Measurements from ENCODE around the gene DALRD3. TPM values are rescaled to one million over a fixed set of nuclear protein-coding genes. Genes with fewer than 3 reads are reported as not detected.

DALRD3 gene
- total and polyA plus RNA-seq, 2 of the 8 experiments (the other 6 are each of a cell fraction or from before 2014, with no cell fraction given) = 30.4 to 86.5 TPM

GRCh38 chr3:48966367-48966766 is 52.0 kb downstream of the DALRD3 start (continued):
- TF ChIP-seq RFX5 (IDR thresholded peaks at IDR 0.05; ENCODE audit: borderline replicate concordance, low read depth, low read length) = no peak
- TF ChIP-seq NANOG (IDR thresholded peaks at IDR 0.05; ENCODE audit: insufficient read depth, low read depth, low read length, poor library complexity, severe bottlenecking) = no peak
- TF ChIP-seq EGR1 (IDR thresholded peaks at IDR 0.05; ENCODE audit: borderline replicate concordance, low read depth, low read length) = no peak
- no peak for TF ChIP-seq CTBP2 (IDR thresholded peaks at IDR 0.05; ENCODE audit: borderline replicate concordance, insufficient read depth, insufficient read length, low read length)
- TF ChIP-seq ZNF274 (IDR thresholded peaks at IDR 0.05; ENCODE audit: borderline replicate concordance, extremely low read depth, low read length) = no peak
- TF ChIP-seq CEBPB (IDR thresholded peaks at IDR 0.05; ENCODE audit: low read depth, low read length) = no peak
- no peak for TF ChIP-seq EZH2 (IDR thresholded peaks at IDR 0.05; ENCODE audit: low read depth, low read length, severe bottlenecking)
- TF ChIP-seq POU5F1 (IDR thresholded peaks at IDR 0.05; ENCODE audit: low read depth, low read length) = no peak
- TF ChIP-seq CREB1 (IDR thresholded peaks at IDR 0.05) = no peak

MicroRNAs within 50 kb of the gene (microRNA counts, 767-probe panel; counts per million panel counts)
- microRNA hsa-miR-191-5p (9,238 counts per million, percentile 98 among the panel's probes with 10 or more counts), microRNA hsa-miR-425-5p (879 counts per million, percentile 95 among the panel's probes with 10 or more counts)

Small RNAs within 50 kb of the gene (microRNA-seq; reads per million reads assigned to microRNA genes)
- gene MIR191 (ENCODE audit: borderline microRNAs expressed in 2 of 2, borderline number of aligned reads in 2 of 2, borderline replicate concordance in 1 of 2) (1,815 to 2,087 reads per million in 2 experiments), gene MIR425 (ENCODE audit: borderline microRNAs expressed in 2 of 2, borderline number of aligned reads in 2 of 2, borderline replicate concordance in 1 of 2) (869 to 2,079 reads per million in 2 experiments)

Small RNAs within 50 kb of the gene (small RNA-seq; reads per million reads assigned to genes)
- gene MIR191 (ENCODE audit: insufficient read depth) (67,504 reads per million, percentile 100 among the genes with 10 or more reads in this experiment), gene MIR425 (ENCODE audit: insufficient read depth) (2,425 reads per million, percentile 100 among the genes with 10 or more reads in this experiment)

Other genes with a start within 250 kb of the DALRD3 start
- 42.4 and 46.3 TPM in 2 replicates for gene PRKAR2A, start 170.7 kb downstream of the DALRD3 start, total RNA-seq (2021; fragmentation: NEBNext Ultra II Directional; extraction: Animal tissue kit (Norgen Biotek cat#: 25700))
- 6.3 and 14.1 TPM in 2 replicates for gene PRKAR2A, start 170.7 kb downstream of the DALRD3 start, polyA plus RNA-seq (2011; rRNA removed)
- 3.8 and 5.1 TPM in 2 replicates for gene SLC25A20, start 119.7 kb downstream of the DALRD3 start, total RNA-seq (2021; fragmentation: NEBNext Ultra II Directional; extraction: Animal tissue kit (Norgen Biotek cat#: 25700))
- 2.6 and 4.0 TPM in 2 replicates for gene SLC25A20, start 119.7 kb downstream of the DALRD3 start, polyA plus RNA-seq (2011; rRNA removed)
- gene ARIH2, start 99.7 kb downstream of the DALRD3 start, total RNA-seq (2021; fragmentation: NEBNext Ultra II Directional; extraction: Animal tissue kit (Norgen Biotek cat#: 25700)) = 121 and 136 TPM in 2 replicates
- 70.3 and 72.9 TPM in 2 replicates for gene ARIH2, start 99.7 kb downstream of the DALRD3 start, polyA plus RNA-seq (2011; rRNA removed)
- gene P4HTM, start 28.3 kb downstream of the DALRD3 start, total RNA-seq (2021; fragmentation: NEBNext Ultra II Directional; extraction: Animal tissue kit (Norgen Biotek cat#: 25700)) = 18.6 and 19.1 TPM in 2 replicates
- 25.4 and 31.1 TPM in 2 replicates for gene P4HTM, start 28.3 kb downstream of the DALRD3 start, polyA plus RNA-seq (2011; rRNA removed)
- gene WDR6, start 11.2 kb downstream of the DALRD3 start, total RNA-seq (2021; fragmentation: NEBNext Ultra II Directional; extraction: Animal tissue kit (Norgen Biotek cat#: 25700)) = 180 and 187 TPM in 2 replicates
- 257 and 340 TPM in 2 replicates for gene WDR6, start 11.2 kb downstream of the DALRD3 start, polyA plus RNA-seq (2011; rRNA removed)
- gene NDUFAF3, start 3.5 kb upstream of the DALRD3 start, total RNA-seq (2021; fragmentation: NEBNext Ultra II Directional; extraction: Animal tissue kit (Norgen Biotek cat#: 25700)) = 26.2 and 27.8 TPM in 2 replicates
- 45.5 and 52.1 TPM in 2 replicates for gene NDUFAF3, start 3.5 kb upstream of the DALRD3 start, polyA plus RNA-seq (2011; rRNA removed)
- gene IMPDH2, start 10.8 kb upstream of the DALRD3 start, total RNA-seq (2021; fragmentation: NEBNext Ultra II Directional; extraction: Animal tissue kit (Norgen Biotek cat#: 25700)) = 409 and 419 TPM in 2 replicates
- gene IMPDH2, start 10.8 kb upstream of the DALRD3 start, polyA plus RNA-seq (2011; rRNA removed) = 363 and 374 TPM in 2 replicates
- gene QRICH1, start 75.5 kb upstream of the DALRD3 start, total RNA-seq (2021; fragmentation: NEBNext Ultra II Directional; extraction: Animal tissue kit (Norgen Biotek cat#: 25700)) = 123 and 142 TPM in 2 replicates
- gene QRICH1, start 75.5 kb upstream of the DALRD3 start, polyA plus RNA-seq (2011; rRNA removed) = 128 and 136 TPM in 2 replicates
- gene QARS1, start 86.2 kb upstream of the DALRD3 start, total RNA-seq (2021; fragmentation: NEBNext Ultra II Directional; extraction: Animal tissue kit (Norgen Biotek cat#: 25700)) = 346 and 353 TPM in 2 replicates
- gene QARS1, start 86.2 kb upstream of the DALRD3 start, polyA plus RNA-seq (2011; rRNA removed) = 581 and 887 TPM in 2 replicates
- gene USP19, start 102.2 kb upstream of the DALRD3 start, total RNA-seq (2021; fragmentation: NEBNext Ultra II Directional; extraction: Animal tissue kit (Norgen Biotek cat#: 25700)) = 64.9 and 65.8 TPM in 2 replicates
- gene USP19, start 102.2 kb upstream of the DALRD3 start, polyA plus RNA-seq (2011; rRNA removed) = 46.4 and 59.2 TPM in 2 replicates
- gene LAMB2, start 114.5 kb upstream of the DALRD3 start, total RNA-seq (2021; fragmentation: NEBNext Ultra II Directional; extraction: Animal tissue kit (Norgen Biotek cat#: 25700)) = 107 and 112 TPM in 2 replicates
- gene LAMB2, start 114.5 kb upstream of the DALRD3 start, polyA plus RNA-seq (2011; rRNA removed) = 153 and 224 TPM in 2 replicates
- gene CCDC71, start 147.8 kb upstream of the DALRD3 start, total RNA-seq (2021; fragmentation: NEBNext Ultra II Directional; extraction: Animal tissue kit (Norgen Biotek cat#: 25700)) = 26.7 and 27.6 TPM in 2 replicates
- gene CCDC71, start 147.8 kb upstream of the DALRD3 start, polyA plus RNA-seq (2011; rRNA removed) = 57.4 and 70.7 TPM in 2 replicates
- gene KLHDC8B, start 153.0 kb upstream of the DALRD3 start, total RNA-seq (2021; fragmentation: NEBNext Ultra II Directional; extraction: Animal tissue kit (Norgen Biotek cat#: 25700)) = 15.8 and 18.1 TPM in 2 replicates
- 20.9 and 21.3 TPM in 2 replicates for gene KLHDC8B, start 153.0 kb upstream of the DALRD3 start, polyA plus RNA-seq (2011; rRNA removed)